Measurements from ENCODE around the gene EYS. TPM values are rescaled to one million over a fixed set of nuclear protein-coding genes. Genes with fewer than 3 reads are reported as not detected.

The EYS gene
- total and polyA plus RNA-seq, 4 donors, result 0.08 to 0.63 (median 0.36) TPM

- Histone ChIP-seq H3K27ac (ENCODE audit: low read depth in 1 of 2, low read length in 2 of 2) (no peak overlapping the region), H3K36me3 (ENCODE audit: control insufficient read depth in 4 of 4, insufficient read depth in 3 of 4, low read depth in 1 of 4, low read length in 3 of 4) (no peaks in the 10 kb centered on the region)
- DNase-seq (ENCODE audit: low spot score), result no peak
Observed at GRCh38 chr6:64908104-64908503, 798.9 kb downstream of the EYS start.

More at GRCh38 chr6:64908104-64908503, 798.9 kb downstream of the EYS start:
- no peak overlapping the region for H3K9ac ChIP-seq (ENCODE audit: low read depth in 1 of 2, low read length in 2 of 2)
- H3K27me3 ChIP-seq (ENCODE audit: control insufficient read depth in 4 of 4, insufficient read depth in 4 of 4, low read length in 3 of 4), result no peaks in the 10 kb centered on the region
- peaks cover 4 to 6% (median 4%) of the 10 kb centered on the region in 4 donors for H3K9me3 ChIP-seq (ENCODE audit: control insufficient read depth in 4 of 4, low read length in 3 of 4)
- H3K4me1 ChIP-seq (ENCODE audit: control insufficient read depth in 4 of 4, insufficient read depth in 4 of 4, low read length in 3 of 4), result no peaks in the 10 kb centered on the region
- TF ChIP-seq, protein P1, sequence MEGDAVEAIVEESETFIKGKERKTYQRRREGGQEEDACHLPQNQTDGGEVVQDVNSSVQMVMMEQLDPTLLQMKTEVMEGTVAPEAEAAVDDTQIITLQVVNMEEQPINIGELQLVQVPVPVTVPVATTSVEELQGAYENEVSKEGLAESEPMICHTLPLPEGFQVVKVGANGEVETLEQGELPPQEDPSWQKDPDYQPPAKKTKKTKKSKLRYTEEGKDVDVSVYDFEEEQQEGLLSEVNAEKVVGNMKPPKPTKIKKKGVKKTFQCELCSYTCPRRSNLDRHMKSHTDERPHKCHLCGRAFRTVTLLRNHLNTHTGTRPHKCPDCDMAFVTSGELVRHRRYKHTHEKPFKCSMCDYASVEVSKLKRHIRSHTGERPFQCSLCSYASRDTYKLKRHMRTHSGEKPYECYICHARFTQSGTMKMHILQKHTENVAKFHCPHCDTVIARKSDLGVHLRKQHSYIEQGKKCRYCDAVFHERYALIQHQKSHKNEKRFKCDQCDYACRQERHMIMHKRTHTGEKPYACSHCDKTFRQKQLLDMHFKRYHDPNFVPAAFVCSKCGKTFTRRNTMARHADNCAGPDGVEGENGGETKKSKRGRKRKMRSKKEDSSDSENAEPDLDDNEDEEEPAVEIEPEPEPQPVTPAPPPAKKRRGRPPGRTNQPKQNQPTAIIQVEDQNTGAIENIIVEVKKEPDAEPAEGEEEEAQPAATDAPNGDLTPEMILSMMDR (IDR thresholded peaks at IDR 0.05; ENCODE audit: low read depth, low read length, missing input control), result no peak
- TF ChIP-seq RXRA (IDR thresholded peaks at IDR 0.05), result no peak
- no peak for TF ChIP-seq NR2F2 (IDR thresholded peaks at IDR 0.05)
- TF ChIP-seq HNF4G (IDR thresholded peaks at IDR 0.05), result no peak
- TF ChIP-seq, protein P2, sequence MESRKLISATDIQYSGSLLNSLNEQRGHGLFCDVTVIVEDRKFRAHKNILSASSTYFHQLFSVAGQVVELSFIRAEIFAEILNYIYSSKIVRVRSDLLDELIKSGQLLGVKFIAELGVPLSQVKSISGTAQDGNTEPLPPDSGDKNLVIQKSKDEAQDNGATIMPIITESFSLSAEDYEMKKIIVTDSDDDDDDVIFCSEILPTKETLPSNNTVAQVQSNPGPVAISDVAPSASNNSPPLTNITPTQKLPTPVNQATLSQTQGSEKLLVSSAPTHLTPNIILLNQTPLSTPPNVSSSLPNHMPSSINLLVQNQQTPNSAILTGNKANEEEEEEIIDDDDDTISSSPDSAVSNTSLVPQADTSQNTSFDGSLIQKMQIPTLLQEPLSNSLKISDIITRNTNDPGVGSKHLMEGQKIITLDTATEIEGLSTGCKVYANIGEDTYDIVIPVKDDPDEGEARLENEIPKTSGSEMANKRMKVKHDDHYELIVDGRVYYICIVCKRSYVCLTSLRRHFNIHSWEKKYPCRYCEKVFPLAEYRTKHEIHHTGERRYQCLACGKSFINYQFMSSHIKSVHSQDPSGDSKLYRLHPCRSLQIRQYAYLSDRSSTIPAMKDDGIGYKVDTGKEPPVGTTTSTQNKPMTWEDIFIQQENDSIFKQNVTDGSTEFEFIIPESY (IDR thresholded peaks at IDR 0.05), result no peak
- TF ChIP-seq FOXA1 (IDR thresholded peaks at IDR 0.05), result no peak
- TF ChIP-seq JUND (IDR thresholded peaks at IDR 0.05), result no peak
- no peak for TF ChIP-seq HNF4A (conservative IDR thresholded peaks at IDR 0.05)
- TF ChIP-seq YY1 (IDR thresholded peaks at IDR 0.05), result no peak
- TF ChIP-seq, protein P3, sequence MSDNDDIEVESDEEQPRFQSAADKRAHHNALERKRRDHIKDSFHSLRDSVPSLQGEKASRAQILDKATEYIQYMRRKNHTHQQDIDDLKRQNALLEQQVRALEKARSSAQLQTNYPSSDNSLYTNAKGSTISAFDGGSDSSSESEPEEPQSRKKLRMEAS (IDR thresholded peaks at IDR 0.05), result no peak
- TF ChIP-seq EGR1 (IDR thresholded peaks at IDR 0.05; ENCODE audit: low read depth in 2 of 2), result no peak
- TF ChIP-seq REST (IDR thresholded peaks at IDR 0.05), result no peak
- WGBS, result 68% methylated on average over 7 of the region's 7 CpGs
- no peak overlapping the region for H3K4me3 ChIP-seq (ENCODE audit: low read depth in 1 of 3, low read length in 3 of 3)
